ENCODE data around the gene IMP4.

DNA sequence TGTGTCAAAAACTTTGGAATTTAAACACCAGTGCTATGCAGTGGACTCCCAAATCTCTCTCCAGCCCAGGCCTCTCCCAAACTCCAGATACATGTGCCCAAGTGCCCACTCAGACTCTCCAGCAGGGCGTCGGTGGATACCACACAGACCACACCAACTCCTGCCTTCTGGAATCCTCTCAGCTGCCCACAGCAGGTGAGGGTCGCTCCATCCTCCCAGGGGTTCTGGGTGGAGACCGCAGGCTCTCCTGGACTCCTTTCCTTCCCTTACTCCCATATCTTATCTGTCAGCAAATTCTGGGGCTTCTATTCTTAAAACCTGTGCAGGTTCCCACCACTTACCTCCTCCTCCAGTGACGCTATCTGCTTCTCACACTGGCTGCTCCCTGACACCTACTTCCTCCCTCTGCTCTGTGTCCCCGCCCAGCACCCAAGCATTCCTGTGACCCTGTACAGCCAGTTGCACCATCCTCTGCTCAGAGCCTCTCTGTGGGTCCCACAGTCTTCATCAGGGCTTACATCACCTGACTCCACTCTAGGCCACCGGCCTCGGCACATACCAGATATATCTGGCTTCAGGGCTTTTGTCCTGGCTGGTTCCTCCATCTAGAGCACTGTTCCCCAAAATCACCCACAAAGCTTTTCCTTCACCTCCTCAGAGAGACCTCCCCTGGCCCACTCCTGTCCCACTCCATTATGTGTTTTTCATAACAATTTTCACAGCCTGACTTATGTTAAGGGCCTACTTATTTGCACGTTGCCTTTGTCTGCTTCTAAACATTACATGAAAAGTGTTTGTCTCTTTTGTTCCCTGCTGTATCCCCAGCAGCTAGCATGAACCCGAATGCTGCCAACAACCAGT is 2.6 kb upstream of the IMP4 start:
- TF ChIP-seq, protein P1, sequence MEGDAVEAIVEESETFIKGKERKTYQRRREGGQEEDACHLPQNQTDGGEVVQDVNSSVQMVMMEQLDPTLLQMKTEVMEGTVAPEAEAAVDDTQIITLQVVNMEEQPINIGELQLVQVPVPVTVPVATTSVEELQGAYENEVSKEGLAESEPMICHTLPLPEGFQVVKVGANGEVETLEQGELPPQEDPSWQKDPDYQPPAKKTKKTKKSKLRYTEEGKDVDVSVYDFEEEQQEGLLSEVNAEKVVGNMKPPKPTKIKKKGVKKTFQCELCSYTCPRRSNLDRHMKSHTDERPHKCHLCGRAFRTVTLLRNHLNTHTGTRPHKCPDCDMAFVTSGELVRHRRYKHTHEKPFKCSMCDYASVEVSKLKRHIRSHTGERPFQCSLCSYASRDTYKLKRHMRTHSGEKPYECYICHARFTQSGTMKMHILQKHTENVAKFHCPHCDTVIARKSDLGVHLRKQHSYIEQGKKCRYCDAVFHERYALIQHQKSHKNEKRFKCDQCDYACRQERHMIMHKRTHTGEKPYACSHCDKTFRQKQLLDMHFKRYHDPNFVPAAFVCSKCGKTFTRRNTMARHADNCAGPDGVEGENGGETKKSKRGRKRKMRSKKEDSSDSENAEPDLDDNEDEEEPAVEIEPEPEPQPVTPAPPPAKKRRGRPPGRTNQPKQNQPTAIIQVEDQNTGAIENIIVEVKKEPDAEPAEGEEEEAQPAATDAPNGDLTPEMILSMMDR (IDR thresholded peaks at IDR 0.05; ENCODE audit: poor library complexity, severe bottlenecking): no peak
- TF ChIP-seq EP300 (conservative IDR thresholded peaks at IDR 0.05; ENCODE audit: poor library complexity, severe bottlenecking) (no peak), RAD21 (conservative IDR thresholded peaks at IDR 0.05) (no peak), POLR2AphosphoS5 (IDR thresholded peaks at IDR 0.05) (no peak), EZH2 (IDR thresholded peaks at IDR 0.05; ENCODE audit: borderline replicate concordance, insufficient read depth, low read length, poor library complexity, severe bottlenecking) (no peak), MXI1 (conservative IDR thresholded peaks at IDR 0.05; ENCODE audit: poor library complexity, severe bottlenecking) (no peak), TAF1 (IDR thresholded peaks at IDR 0.05; ENCODE audit: low read depth) (no peak), SMC3 (conservative IDR thresholded peaks at IDR 0.05; ENCODE audit: poor library complexity) (no peak)
- TF ChIP-seq, protein P2, sequence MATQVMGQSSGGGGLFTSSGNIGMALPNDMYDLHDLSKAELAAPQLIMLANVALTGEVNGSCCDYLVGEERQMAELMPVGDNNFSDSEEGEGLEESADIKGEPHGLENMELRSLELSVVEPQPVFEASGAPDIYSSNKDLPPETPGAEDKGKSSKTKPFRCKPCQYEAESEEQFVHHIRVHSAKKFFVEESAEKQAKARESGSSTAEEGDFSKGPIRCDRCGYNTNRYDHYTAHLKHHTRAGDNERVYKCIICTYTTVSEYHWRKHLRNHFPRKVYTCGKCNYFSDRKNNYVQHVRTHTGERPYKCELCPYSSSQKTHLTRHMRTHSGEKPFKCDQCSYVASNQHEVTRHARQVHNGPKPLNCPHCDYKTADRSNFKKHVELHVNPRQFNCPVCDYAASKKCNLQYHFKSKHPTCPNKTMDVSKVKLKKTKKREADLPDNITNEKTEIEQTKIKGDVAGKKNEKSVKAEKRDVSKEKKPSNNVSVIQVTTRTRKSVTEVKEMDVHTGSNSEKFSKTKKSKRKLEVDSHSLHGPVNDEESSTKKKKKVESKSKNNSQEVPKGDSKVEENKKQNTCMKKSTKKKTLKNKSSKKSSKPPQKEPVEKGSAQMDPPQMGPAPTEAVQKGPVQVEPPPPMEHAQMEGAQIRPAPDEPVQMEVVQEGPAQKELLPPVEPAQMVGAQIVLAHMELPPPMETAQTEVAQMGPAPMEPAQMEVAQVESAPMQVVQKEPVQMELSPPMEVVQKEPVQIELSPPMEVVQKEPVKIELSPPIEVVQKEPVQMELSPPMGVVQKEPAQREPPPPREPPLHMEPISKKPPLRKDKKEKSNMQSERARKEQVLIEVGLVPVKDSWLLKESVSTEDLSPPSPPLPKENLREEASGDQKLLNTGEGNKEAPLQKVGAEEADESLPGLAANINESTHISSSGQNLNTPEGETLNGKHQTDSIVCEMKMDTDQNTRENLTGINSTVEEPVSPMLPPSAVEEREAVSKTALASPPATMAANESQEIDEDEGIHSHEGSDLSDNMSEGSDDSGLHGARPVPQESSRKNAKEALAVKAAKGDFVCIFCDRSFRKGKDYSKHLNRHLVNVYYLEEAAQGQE (IDR thresholded peaks at IDR 0.05; ENCODE audit: borderline replicate concordance): no peak

Measured in neural cell (in vitro differentiated cells).